H1 (cell line): Measurements from ENCODE around the gene SIRPB1. TPM values are rescaled to one million over a fixed set of nuclear protein-coding genes. Genes with fewer than 3 reads are reported as not detected.

Source experiments
- CTCF ChIA-PET: fragments of 300-600 bp; sonication (Branson Sonifier 250); formaldehyde crosslinking; loops from one replicate; lab custom pipeline; 2021; ENCODE audit not compliant: partially characterized antibody; lab: Charles Lee
- POLR2A ChIA-PET: fragments of 300-600 bp; sonication (Branson Sonifier 250); formaldehyde crosslinking; loops from one replicate; lab custom pipeline; 2021; ENCODE audit warnings: inconsistent platforms; ENCODE audit not compliant: partially characterized antibody; lab: Charles Lee
- DNase-seq, 2 experiments: peaks; one replicate each; pipeline versions ENCODE4 v3.0.0 to v3.0.0-alpha.2; 2010 to 2022; ENCODE audit warnings: low spot score in 2 of 2, low read depth in 1 of 2, mixed read lengths in 1 of 2
- FAIRE-seq: peaks from 2 replicates; lab custom pipeline; 2011; peaks lifted over from hg19 to GRCh38; lab: Jason Lieb, UNC
- H2AFZ ChIP-seq: 2 replicates; pipeline ENCODE4 v1.8.1; 2012; ENCODE audit warnings: low read length, inconsistent platforms
- H2AK5ac ChIP-seq: 2 replicates; pipeline ENCODE4 v1.6.1; 2013; ENCODE audit warnings: low read depth, low read length
- H2BK120ac ChIP-seq: replicated peaks from 2 replicates; pipeline ENCODE3; 2013; ENCODE audit warnings: low read depth, low read length, inconsistent platforms
- H2BK12ac ChIP-seq: 2 replicates; pipeline ENCODE4 v1.6.1; 2013; ENCODE audit warnings: low read depth, low read length
- H2BK15ac ChIP-seq: 2 replicates; pipeline ENCODE4 v1.6.1; 2013; ENCODE audit warnings: low read length
- H2BK20ac ChIP-seq: 2 replicates; pipeline ENCODE4 v1.6.1; 2013; ENCODE audit warnings: low read length
- H2BK5ac ChIP-seq: 2 replicates; pipeline ENCODE4 v1.6.1; 2013; ENCODE audit warnings: low read depth, low read length
- H3K14ac ChIP-seq: 2 replicates; pipeline ENCODE4 v1.6.1; 2013; ENCODE audit warnings: inconsistent platforms; ENCODE audit not compliant: insufficient read length
- H3K18ac ChIP-seq: 2 replicates; pipeline ENCODE4 v1.6.1; 2013; ENCODE audit warnings: low read length; ENCODE audit errors: extremely low read depth
- H3K23ac ChIP-seq: 2 replicates; pipeline ENCODE4 v1.6.1; 2013; ENCODE audit warnings: inconsistent platforms; ENCODE audit not compliant: insufficient read length
- H3K23me2 ChIP-seq: 2 replicates; pipeline ENCODE4 v1.6.1; 2013; ENCODE audit warnings: low read depth, low read length
- H3K27ac ChIP-seq: 2 replicates; pipeline ENCODE4 v1.6.1; 2011; ENCODE audit warnings: low read depth, low read length, inconsistent platforms
- H3K27me3 ChIP-seq, 4 experiments: replicated peaks in 1 of 4; 1 replicate in 1 of 4; 2 replicates in 3 of 4; pipeline versions ENCODE4 v1.6.1 to v1.8.1; 2011 to 2013; ENCODE audit warnings: low read length in 3 of 4, mild to moderate bottlenecking in 3 of 4, inconsistent platforms in 2 of 4, mixed read lengths in 2 of 4, moderate library complexity in 1 of 4; ENCODE audit not compliant: control insufficient read depth in 3 of 4, insufficient read depth in 3 of 4; ENCODE audit errors: extremely low read depth in 1 of 4
- H3K36me3 ChIP-seq, 4 experiments: 2 replicates each; pipeline versions ENCODE4 v1.6.1 to v1.8.1; 2011 to 2013; ENCODE audit warnings: mild to moderate bottlenecking in 4 of 4, low read length in 3 of 4, moderate library complexity in 2 of 4, control low read depth in 1 of 4, inconsistent platforms in 1 of 4; ENCODE audit not compliant: insufficient read depth in 4 of 4, control insufficient read depth in 2 of 4
- H3K4ac ChIP-seq: replicated peaks from 2 replicates; pipeline ENCODE3; 2013; ENCODE audit warnings: low read length, low read depth, mixed read lengths, inconsistent platforms; ENCODE audit not compliant: insufficient read length
- H3K4me1 ChIP-seq, 4 experiments: replicated peaks in 1 of 4; 1 replicate in 1 of 4; 2 replicates in 3 of 4; pipeline versions ENCODE4 v1.6.1 to v1.8.1; 2011 to 2013; ENCODE audit warnings: low read length in 3 of 4, inconsistent platforms in 2 of 4, mixed read lengths in 1 of 4; ENCODE audit not compliant: insufficient read depth in 4 of 4, control insufficient read depth in 3 of 4
- H3K4me2 ChIP-seq, 2 experiments: 2 replicates each; pipeline versions ENCODE4 v1.6.1 to v1.8.1; 2011 to 2013; ENCODE audit warnings: low read depth in 2 of 2, low read length in 2 of 2, control low read depth in 1 of 2, inconsistent platforms in 1 of 2, mild to moderate bottlenecking in 1 of 2; ENCODE audit not compliant: insufficient read depth in 1 of 2
- H3K4me3 ChIP-seq, 4 experiments: fragments of 200-600, 300-600 bp in 1 of 4; sonication (generic), shearing (Covaris generic), sonication (Bioruptor Twin) in 1 of 4; 2 replicates each; pipeline versions ENCODE4 v1.5.1 to v1.8.1; 2011 to 2016; ENCODE audit warnings: low read length in 4 of 4, low read depth in 3 of 4, control low read depth in 2 of 4, inconsistent platforms in 2 of 4, mild to moderate bottlenecking in 2 of 4, mixed read lengths in 1 of 4, moderate library complexity in 1 of 4; ENCODE audit not compliant: insufficient read depth in 2 of 4; ENCODE audit errors: extremely low read depth in 1 of 4
- H3K56ac ChIP-seq: replicated peaks from 2 replicates; pipeline ENCODE3; 2013; ENCODE audit warnings: low read depth, mild to moderate bottlenecking, mixed read lengths, low read length, inconsistent platforms; ENCODE audit not compliant: insufficient read length
- H3K79me1 ChIP-seq: 2 replicates; pipeline ENCODE4 v1.6.1; 2013; ENCODE audit warnings: low read depth, low read length, control low read depth
- H3K79me2 ChIP-seq, 2 experiments: 2 replicates each; pipeline versions ENCODE4 v1.6.1 to v1.8.1; 2012 to 2013; ENCODE audit warnings: low read length in 2 of 2, mild to moderate bottlenecking in 2 of 2, inconsistent platforms in 1 of 2; ENCODE audit not compliant: insufficient read depth in 2 of 2, control insufficient read depth in 1 of 2
- H3K9ac ChIP-seq, 4 experiments: replicated peaks in 1 of 4; 1 replicate in 1 of 4; 2 replicates in 3 of 4; pipeline versions ENCODE4 v1.6.1 to v1.8.1; 2011 to 2013; ENCODE audit warnings: low read depth in 3 of 4, low read length in 3 of 4, control low read depth in 2 of 4, mild to moderate bottlenecking in 2 of 4, moderate library complexity in 2 of 4, inconsistent platforms in 1 of 4; ENCODE audit errors: extremely low read depth in 1 of 4
- H3K9me3 ChIP-seq, 2 experiments: 2 replicates each; pipeline versions ENCODE4 v1.6.1 to v1.8.1; 2012 to 2013; ENCODE audit warnings: mild to moderate bottlenecking in 2 of 2, moderate library complexity in 2 of 2, control low read depth in 1 of 2, inconsistent platforms in 1 of 2, low read depth in 1 of 2, low read length in 1 of 2, mixed read lengths in 1 of 2; ENCODE audit not compliant: insufficient read depth in 2 of 2
- H4K20me1 ChIP-seq, 2 experiments: replicated peaks in 1 of 2; 2 replicates each; pipeline versions ENCODE3 to v1.8.1; 2011 to 2013; ENCODE audit warnings: inconsistent platforms in 2 of 2, low read length in 2 of 2, mild to moderate bottlenecking in 1 of 2; ENCODE audit not compliant: insufficient read depth in 2 of 2, control insufficient read depth in 1 of 2
- H4K5ac ChIP-seq: 2 replicates; pipeline ENCODE4 v1.6.1; 2013; ENCODE audit warnings: low read length, low read depth, mixed read lengths, inconsistent platforms; ENCODE audit not compliant: insufficient read length
- H4K8ac ChIP-seq: 2 replicates; pipeline ENCODE4 v1.8.0; 2013; ENCODE audit warnings: mild to moderate bottlenecking, moderate library complexity, low read length, inconsistent platforms; ENCODE audit not compliant: insufficient read depth; ENCODE audit errors: extremely low read depth
- H4K91ac ChIP-seq: replicated peaks from 2 replicates; pipeline ENCODE3; 2013; ENCODE audit warnings: low read length, mixed read lengths, inconsistent platforms; ENCODE audit not compliant: insufficient read length
- CEBPB ChIP-seq: IDR thresholded peaks from 2 replicates; pipeline ENCODE4 v1.6.1; 2012; ENCODE audit warnings: low read depth, low read length
- EP300 ChIP-seq, 2 experiments: IDR thresholded peaks; 1 replicate in 1 of 2; 2 replicates in 1 of 2; pipeline ENCODE4 v1.6.1; 2011 to 2012; ENCODE audit warnings: low read depth in 2 of 2, low read length in 2 of 2, mild to moderate bottlenecking in 2 of 2, borderline replicate concordance in 1 of 2, inconsistent platforms in 1 of 2, moderate library complexity in 1 of 2
- MAFK ChIP-seq: IDR thresholded peaks from 2 replicates; pipeline ENCODE4 v1.6.1; 2012; ENCODE audit warnings: low read depth, mild to moderate bottlenecking, improper control_type of control experiment, low read length
- RBBP5 ChIP-seq: IDR thresholded peaks from 2 replicates; pipeline ENCODE4 v1.7.1; 2012; ENCODE audit warnings: low read depth, mild to moderate bottlenecking, inconsistent platforms, low read length, moderate library complexity, borderline replicate concordance
- RFX5 ChIP-seq: IDR thresholded peaks from 2 replicates; pipeline ENCODE4 v1.6.1; 2011; ENCODE audit warnings: low read depth, low read length, improper control_type of control experiment, borderline replicate concordance
- RNF2 ChIP-seq: fragments of 200-900, 300-1000 bp; sonication (generic); IDR thresholded peaks from 2 replicates; pipeline ENCODE4 v1.7.1; 2016; ENCODE audit warnings: borderline replicate concordance, low read depth, mild to moderate bottlenecking, antibody characterized with exemption, low read length; ENCODE audit not compliant: poor library complexity, severe bottlenecking; ENCODE audit errors: missing control alignments
- SAP30 ChIP-seq: fragments of 300-600 bp; sonication (generic); IDR thresholded peaks from 2 replicates; pipeline ENCODE4 v1.7.1; 2012; ENCODE audit warnings: low read length, moderate library complexity, mild to moderate bottlenecking, inconsistent platforms; ENCODE audit not compliant: insufficient read depth, insufficient replicate concordance
- SUZ12 ChIP-seq: fragments of 200-600 bp; sonication (generic); IDR thresholded peaks from 2 replicates; pipeline ENCODE4 v1.6.1; 2012; ENCODE audit warnings: mild to moderate bottlenecking, inconsistent platforms, low read length, moderate library complexity, mixed read lengths
- polyA plus RNA-seq, 7 experiments: library from polyadenylated mRNA; depleted of rRNA in 3 of 7; stranded (reverse) in 5 of 7; unstranded in 2 of 7; fragments of >200 nt in 5 of 7; fragments of 200-250 nt in 2 of 7; gene quantifications; 1 replicate in 5 of 7; 2 replicates in 1 of 7; 4 replicates in 1 of 7; pipeline versions ENCODE4 v1.2.1 to v1.2.3, GENCODE V29; 2011 to 2013; ENCODE audit warnings: missing spikeins in 2 of 7, mixed read lengths in 2 of 7
- total RNA-seq: library from RNA; stranded (reverse); fragmentation: NEBNext Ultra II Directional; extraction: Animal tissue kit (Norgen Biotek cat#: 25700); gene quantifications from 2 replicates; pipeline ENCODE4 v1.2.1, GENCODE V29; 2021
- TF ChIP-seq, protein P1 (sequence below), 3 experiments: IDR thresholded peaks; 1 replicate in 2 of 3; 2 replicates in 1 of 3; pipeline versions ENCODE4 v1.5.1 to v1.6.1; 2011; ENCODE audit warnings: low read length in 3 of 3, mild to moderate bottlenecking in 3 of 3, inconsistent platforms in 2 of 3, low read depth in 1 of 3, moderate library complexity in 1 of 3; ENCODE audit not compliant: insufficient read depth in 1 of 3; ENCODE audit errors: control extremely low read depth in 1 of 3

Gene SIRPB1
- total and polyA plus RNA-seq, 2 of the 8 experiments (the other 6 are each of a cell fraction or from before 2014, with no cell fraction given) = 0.14 to 0.99 TPM

DNA sequence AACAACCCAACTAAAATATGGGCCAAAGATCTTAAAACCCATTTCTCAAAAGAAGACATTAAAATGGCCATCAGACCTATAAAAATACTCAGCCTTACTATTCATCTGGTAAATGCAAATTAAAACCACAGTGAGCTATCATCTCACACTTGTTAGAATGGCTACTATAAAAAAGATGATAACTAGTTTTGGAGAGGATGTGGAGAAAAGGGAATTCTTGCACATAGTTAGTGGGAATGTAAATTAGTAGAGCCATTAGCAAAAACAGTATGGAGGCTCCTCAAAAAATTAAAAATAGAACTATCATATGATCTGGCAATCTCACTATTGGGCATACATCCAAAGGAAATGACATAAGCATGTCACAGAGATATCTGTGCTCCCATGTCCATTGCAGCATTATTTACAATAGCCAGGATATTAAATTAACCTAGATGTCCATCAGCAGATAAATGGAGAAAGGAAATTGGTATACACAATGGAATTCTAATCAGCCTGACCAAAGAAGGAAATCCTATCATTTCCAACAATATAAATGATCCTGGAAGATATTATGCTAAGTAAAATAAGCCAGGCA, 2.9 kb downstream of the SIRPB1 start:
- H2BK15ac ChIP-seq = no peak overlapping the region
- no peak overlapping the region for H2BK20ac ChIP-seq
- H3K27ac ChIP-seq = no peak overlapping the region
- no peak overlapping the region for H2BK120ac ChIP-seq
- no peak overlapping the region for H4K5ac ChIP-seq
- H3K56ac ChIP-seq = no peak overlapping the region
- no peak for TF ChIP-seq SAP30
- no peak for TF ChIP-seq RBBP5
- TF ChIP-seq SUZ12 = no peak
- no peak for TF ChIP-seq CEBPB
- TF ChIP-seq, protein P1, sequence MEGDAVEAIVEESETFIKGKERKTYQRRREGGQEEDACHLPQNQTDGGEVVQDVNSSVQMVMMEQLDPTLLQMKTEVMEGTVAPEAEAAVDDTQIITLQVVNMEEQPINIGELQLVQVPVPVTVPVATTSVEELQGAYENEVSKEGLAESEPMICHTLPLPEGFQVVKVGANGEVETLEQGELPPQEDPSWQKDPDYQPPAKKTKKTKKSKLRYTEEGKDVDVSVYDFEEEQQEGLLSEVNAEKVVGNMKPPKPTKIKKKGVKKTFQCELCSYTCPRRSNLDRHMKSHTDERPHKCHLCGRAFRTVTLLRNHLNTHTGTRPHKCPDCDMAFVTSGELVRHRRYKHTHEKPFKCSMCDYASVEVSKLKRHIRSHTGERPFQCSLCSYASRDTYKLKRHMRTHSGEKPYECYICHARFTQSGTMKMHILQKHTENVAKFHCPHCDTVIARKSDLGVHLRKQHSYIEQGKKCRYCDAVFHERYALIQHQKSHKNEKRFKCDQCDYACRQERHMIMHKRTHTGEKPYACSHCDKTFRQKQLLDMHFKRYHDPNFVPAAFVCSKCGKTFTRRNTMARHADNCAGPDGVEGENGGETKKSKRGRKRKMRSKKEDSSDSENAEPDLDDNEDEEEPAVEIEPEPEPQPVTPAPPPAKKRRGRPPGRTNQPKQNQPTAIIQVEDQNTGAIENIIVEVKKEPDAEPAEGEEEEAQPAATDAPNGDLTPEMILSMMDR (IDR thresholded peaks at IDR 0.05; ENCODE audit: control extremely low read depth in 1 of 3, insufficient read depth in 1 of 3, low read depth in 1 of 3, low read length in 3 of 3) = no peak
- TF ChIP-seq EP300 (IDR thresholded peaks at IDR 0.05; ENCODE audit: borderline replicate concordance in 1 of 2, low read depth in 2 of 2, low read length in 2 of 2) = no peak
- TF ChIP-seq RFX5 = no peak
- no peak for TF ChIP-seq RNF2
- TF ChIP-seq MAFK = no peak
- FAIRE-seq (no peak), DNase-seq (no peak)
- no peaks in the 10 kb centered on the region for H3K23me2 ChIP-seq
- no peaks in the 10 kb centered on the region for H3K36me3 ChIP-seq
- no peaks in the 10 kb centered on the region for H3K79me1 ChIP-seq
- no peak overlapping the region for H2AFZ ChIP-seq
- no peak overlapping the region for H3K14ac ChIP-seq
- no peak overlapping the region for H3K4ac ChIP-seq
- H3K4me1 ChIP-seq = no peaks in the 10 kb centered on the region
- H3K79me2 ChIP-seq = no peaks in the 10 kb centered on the region
- no peak overlapping the region for H2BK12ac ChIP-seq
- CTCF ChIA-PET = no interaction called here
- no peak overlapping the region for H4K8ac ChIP-seq
- no peak overlapping the region for H3K4me3 ChIP-seq
- H2BK5ac ChIP-seq = no peak overlapping the region
- H3K9ac ChIP-seq = no peak overlapping the region
- H4K91ac ChIP-seq = no peak overlapping the region
- H3K23ac ChIP-seq = no peak overlapping the region
- 0 out of 4 replicates have a peak, but pooled peaks cover 3 to 7% of the 10 kb centered on the region in 2 experiments for H3K9me3 ChIP-seq
- POLR2A ChIA-PET = no interaction called here
- H3K4me2 ChIP-seq = no peak overlapping the region
- H2AK5ac ChIP-seq = no peak overlapping the region
- no peak overlapping the region for H3K18ac ChIP-seq
- no peaks in the 10 kb centered on the region for H3K27me3 ChIP-seq
- H4K20me1 ChIP-seq = no peaks in the 10 kb centered on the region
